ENCODE measurements around the gene ZFP2.
A peak's percentile ranks its signal among the peaks of the same experiment; 100 is the strongest.

DNA sequence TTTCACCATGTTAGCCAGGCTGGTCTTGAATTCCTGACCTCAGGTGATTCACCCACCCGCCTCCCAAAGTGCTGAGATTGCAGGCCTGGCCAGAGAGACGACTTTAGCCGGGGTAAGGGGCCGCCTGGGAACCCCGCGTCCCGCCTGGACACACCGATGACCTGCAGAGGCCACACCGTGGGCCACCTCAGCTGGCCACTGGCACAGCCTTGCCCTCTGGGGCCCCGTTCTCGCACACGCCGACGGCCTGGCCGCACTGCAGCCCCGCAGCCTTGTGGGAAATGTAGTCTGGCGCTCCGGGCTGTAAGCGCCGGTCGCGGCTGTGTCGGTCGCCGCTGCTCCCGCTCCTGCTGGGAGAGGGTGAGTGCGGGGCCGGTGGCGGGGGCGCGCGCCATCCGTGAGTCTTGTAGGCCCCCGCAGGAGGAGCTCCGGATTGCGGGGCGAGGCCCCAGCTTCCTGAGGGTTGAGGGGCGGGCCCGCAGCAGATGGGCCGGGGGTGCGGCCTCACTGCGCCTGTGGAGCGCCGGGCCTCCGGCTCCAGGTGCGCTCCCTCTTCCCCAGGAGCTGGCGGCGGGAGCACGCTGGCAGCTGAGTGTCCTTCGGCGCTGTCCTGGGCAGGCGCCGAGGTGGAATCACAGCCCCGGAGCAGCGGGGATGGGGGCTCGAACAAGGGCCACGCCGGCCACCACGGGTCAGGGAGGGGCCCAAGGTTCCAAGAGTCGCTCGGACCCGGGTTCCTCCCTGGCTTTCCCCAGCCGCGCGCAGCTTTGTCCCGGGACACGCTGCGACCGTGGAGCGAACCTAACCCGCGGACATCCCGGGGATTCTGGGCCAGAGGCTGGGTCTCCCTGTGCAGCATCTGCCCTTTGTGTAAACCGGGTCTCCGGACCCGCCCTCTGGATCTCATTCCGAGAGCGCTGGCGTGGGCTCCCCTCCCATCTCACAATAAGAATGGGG is at the start of gene ZFP2:
- TF ChIP-seq, protein P1, sequence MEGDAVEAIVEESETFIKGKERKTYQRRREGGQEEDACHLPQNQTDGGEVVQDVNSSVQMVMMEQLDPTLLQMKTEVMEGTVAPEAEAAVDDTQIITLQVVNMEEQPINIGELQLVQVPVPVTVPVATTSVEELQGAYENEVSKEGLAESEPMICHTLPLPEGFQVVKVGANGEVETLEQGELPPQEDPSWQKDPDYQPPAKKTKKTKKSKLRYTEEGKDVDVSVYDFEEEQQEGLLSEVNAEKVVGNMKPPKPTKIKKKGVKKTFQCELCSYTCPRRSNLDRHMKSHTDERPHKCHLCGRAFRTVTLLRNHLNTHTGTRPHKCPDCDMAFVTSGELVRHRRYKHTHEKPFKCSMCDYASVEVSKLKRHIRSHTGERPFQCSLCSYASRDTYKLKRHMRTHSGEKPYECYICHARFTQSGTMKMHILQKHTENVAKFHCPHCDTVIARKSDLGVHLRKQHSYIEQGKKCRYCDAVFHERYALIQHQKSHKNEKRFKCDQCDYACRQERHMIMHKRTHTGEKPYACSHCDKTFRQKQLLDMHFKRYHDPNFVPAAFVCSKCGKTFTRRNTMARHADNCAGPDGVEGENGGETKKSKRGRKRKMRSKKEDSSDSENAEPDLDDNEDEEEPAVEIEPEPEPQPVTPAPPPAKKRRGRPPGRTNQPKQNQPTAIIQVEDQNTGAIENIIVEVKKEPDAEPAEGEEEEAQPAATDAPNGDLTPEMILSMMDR (IDR thresholded peaks at IDR 0.05) = no peak
- no peak for TF ChIP-seq POLR2A (IDR thresholded peaks at IDR 0.05)
- peak; percentile 30 to 74 (median 54) for TF ChIP-seq POLR2AphosphoS5 (IDR thresholded peaks at IDR 0.05)

All from sigmoid colon (tissue), 4 donors.